HG03039 (cell line): ENCODE results near the gene BASP1.
"Not testable (repeated sequence)": the region's sequence is repeated elsewhere in the genome, so short reads cannot be mapped to it uniquely, and the experiment has no call there.

Experiments
- ATAC-seq: cut with Tn5 transposase; IDR thresholded peaks from one replicate; pipeline ENCODE4 v1.9.1; 2021; ENCODE audit warnings: mild to moderate bottlenecking, moderate library complexity; ENCODE audit not compliant: unreplicated experiment

BASP1 gene

DNA sequence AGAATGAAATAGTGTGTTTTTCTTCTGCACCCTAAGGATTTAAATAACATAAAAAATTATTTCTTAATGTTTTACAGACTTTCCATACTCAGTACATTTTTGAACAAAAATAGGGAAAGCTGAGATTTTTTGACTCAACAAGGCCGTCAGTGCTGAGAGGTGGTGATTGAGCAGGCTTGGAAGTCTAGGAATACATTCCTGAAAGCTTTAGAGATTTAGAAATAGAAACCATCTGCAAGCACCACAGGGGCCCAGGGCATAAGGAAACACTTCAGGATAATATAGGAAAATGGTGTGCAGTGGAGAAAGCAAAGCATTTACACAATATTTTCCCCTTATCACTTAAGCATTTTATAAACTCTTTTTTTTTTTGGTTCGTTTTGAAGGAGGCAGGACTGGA lies 5.2 kb downstream of the BASP1 start:
- no peak for ATAC-seq

DNA sequence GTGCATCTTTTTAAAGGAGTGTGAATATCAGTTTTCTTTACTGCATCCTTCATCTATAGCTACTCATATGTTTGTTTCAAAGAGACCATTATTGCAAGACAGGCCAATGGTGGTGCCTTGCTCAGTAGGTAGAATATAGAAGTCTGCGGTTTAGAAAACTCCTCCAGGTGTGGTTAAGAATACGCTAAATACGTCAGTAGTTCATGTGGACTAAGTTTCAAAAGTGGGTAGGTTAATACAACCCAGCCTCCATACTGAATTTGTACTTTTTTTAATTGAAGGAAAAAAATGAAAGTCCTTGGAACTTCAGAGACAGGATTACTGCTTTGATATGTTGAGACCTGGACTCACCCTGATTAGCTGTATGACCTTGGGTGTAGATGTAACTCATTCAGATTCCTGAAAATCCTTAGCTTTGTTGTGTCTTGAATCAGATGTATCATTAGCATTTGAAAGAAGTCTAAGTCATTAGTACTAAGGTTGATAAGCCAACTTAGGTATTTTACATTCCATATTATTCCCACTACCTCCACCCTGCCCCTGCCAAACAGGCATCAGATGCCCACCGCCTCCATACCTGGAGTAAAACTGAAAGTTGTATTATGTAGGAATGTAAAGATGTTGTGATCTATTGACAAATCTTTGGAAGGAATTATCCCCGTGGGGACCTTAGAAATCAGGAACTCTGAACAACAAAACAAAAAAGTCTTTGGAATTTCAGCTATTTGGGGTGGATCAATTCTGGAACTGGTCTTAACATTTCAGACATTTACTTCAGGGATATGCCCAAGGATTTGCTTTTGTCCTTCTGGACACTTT lies 6.1 kb downstream of the BASP1 start:
- ATAC-seq: peak; percentile 35

DNA sequence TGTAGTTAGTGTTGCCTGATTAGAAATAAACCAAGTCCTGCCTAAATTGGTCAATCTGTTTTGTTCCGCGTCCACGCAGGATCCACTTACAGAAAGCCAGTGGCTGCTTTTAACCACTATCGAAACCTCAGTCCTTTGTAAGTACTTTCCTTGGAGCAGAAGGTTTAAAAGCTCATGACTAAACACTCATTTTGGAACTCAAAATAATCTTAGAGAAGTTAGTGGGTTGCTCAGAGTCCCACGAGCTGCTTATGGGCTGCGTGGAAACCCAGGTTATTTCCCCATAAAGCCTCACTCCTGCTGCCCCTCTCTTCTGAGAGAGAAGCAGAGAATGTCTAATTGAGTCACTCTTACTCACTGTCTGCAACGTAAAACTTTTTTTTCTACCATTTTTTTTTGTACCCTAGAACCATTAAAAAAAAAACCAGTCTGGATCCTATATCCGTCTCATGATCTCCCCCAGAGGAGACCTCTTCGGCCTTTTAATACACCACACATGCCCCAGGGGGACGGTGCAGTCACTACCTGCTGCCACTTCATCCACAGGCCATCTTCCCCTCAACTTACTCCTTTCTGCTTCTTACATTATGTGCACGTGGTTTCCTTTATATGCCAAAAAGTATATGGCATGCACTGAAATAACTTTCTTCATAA lies 7.6 kb downstream of the BASP1 start:
- peak; percentile 65 for ATAC-seq

DNA sequence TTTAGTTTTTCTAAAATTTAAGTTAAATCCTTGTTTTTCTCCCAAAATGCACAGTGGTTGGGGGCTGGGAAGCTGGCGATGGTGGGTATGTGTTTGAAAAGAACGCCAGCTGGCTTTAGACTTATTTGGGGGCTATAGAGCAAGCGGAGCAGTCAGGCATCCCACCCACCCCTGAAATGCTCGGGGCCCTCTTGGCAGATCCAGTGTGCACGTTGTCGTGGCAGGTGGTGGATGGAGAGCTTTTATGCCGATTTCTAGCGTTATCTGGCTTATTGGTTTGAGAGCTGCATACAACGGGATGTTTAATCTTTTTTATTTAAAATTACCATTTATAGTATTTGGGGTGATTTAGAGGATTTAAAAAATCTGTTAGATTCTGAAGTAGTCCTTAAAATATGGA lies 8.1 kb downstream of the BASP1 start:
- no peak for ATAC-seq

DNA sequence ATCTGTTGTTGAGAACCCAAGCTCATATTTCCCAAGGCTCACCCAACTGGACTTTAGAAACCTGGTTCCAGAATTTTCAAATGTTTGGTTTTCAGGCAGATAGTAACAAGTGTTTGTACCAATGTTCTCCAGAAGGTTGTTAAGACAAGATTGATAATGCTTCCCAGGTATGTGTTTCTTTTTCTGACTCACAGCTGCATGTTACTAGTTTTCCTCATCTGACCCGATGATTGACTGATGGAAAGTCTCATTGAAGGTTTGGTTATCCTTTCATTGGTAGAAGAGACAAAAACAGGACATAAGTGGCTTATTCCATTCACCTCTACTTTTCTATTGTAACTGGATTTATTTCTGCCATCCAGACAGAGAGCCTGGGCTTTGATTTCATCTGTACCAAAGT lies 10.4 kb downstream of the BASP1 start:
- no peak for ATAC-seq

DNA sequence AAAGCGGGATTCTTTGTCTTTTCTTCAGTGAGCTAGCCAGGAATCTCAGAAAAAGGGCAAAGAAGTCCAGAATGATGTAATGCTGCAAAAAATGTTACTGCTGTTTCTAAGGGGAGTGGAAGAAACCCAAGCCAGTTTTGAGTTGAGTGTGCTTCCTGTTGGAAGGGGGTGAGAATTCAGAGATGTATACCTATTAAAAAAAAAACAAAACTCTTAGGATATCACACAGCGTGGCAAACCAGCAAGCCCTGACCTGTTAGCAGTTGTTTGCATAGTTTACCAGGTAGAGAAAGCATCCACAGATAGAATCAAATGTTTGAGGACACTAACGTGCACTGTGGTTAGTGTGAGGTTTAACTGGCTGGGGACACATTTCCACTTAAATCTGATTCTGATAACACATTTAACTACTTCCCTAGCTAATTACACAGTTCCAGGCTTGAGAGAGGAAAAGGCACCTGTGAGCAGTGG lies 11.4 kb downstream of the BASP1 start:
- peak; percentile 41 for ATAC-seq

DNA sequence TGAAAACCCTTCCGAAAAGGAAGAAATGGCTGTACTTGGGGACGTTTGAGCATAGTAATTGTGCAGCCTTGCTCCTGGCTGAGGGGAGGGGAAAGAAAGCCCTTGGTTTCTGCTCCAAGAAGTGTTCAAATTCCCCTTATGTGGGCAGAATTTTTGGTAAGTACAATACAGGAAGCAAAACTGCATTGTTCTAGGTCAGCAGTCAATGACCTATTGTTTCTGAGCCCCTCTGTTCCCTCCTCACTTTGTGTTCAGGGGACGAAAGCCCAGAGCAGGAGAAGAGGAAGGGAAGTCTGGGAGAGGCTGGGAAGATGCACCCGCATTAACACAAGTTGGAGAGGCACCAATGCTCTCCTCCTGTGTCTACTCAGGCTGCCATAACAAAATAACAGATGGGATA lies 11.9 kb downstream of the BASP1 start:
- ATAC-seq: peak; percentile 30

DNA sequence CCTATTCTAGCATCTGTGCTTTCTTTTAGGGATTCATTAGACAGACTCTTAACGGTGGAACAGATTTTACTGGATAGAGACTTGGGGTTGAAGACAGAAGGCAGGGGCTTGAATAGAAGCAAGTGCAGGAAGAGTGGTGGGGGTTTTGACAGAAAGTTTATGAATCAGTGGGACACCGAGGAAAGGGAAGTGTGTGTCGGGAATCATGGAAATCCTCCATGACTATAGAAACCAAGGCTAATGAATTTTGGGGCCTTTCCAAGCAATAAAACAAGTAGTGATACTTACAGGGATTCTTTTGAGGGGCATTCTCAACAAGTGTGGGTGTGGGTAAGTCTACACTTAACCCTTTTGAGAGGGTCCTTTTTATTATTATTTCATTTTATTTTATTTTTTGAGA lies 12.8 kb downstream of the BASP1 start:
- ATAC-seq: no peak

DNA sequence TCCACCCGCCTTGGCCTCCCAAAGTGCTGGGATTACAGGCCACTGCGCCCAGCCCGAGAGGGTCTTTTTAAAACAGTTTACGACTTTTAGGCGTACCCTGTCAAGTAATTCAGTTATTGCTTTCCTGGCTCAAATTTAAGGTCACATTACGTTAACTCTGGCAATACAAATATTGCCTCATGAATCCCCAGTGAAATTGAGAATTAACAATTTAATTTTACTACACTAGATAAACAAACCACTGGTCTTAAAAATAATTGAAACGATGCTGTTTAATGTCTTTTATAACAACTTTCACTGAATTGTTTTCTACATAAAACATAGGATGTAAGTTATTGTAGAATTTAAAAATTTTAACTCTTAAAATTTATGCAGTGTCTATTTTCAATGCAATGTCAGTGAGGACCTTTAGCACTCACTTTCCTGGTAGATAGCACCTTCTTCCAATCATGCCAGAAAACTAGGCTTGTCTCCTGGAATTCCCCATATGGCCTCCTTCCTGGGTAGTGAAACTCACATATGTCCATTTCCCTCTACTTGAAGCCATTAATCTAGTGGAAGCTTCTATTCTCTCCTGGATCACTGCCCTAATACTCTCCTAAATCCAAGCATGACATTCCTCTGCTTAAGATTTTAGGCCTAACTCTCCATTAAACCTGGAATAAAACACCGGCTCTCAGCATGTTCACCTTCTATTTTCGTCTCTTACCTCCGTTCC lies 13.5 kb downstream of the BASP1 start:
- ATAC-seq: no peak

DNA sequence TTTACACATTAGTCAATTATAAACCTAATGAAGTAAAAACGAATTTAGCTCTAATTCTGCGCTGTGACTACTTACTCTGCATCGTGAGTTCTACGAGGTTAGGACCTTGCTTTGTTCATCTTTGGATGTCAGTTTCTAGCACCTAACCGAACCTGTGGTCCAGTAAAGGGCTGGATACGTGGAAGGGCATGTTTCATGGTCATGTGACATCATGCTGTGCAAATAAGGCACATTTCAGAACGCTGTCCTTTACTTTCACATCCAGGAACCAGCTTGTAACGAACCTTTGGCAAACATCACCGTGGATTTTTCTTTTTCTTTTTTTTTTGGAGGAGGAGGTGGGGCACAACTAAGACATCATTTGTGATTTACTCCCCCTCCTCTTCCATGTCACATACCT lies 15.0 kb downstream of the BASP1 start:
- ATAC-seq: no peak

DNA sequence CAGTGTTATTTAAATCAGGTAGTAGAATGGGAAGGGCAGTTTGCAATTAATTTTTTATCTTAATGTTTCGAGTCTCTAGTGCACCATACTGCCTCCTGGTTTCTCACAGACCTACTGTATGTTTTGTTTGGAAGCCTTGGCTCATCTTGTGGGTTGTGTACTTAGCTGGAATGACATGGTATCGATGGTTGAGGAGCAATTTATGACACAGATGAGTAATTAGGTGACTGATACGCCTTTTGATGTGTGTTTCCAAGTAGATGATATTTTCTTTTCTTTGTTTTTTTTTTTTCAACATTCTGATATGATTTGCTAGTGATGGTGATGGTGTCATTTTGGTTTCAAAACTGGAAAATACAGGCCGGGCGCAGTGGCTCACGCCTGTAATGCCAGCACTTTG lies 16.1 kb downstream of the BASP1 start:
- ATAC-seq: no peak

DNA sequence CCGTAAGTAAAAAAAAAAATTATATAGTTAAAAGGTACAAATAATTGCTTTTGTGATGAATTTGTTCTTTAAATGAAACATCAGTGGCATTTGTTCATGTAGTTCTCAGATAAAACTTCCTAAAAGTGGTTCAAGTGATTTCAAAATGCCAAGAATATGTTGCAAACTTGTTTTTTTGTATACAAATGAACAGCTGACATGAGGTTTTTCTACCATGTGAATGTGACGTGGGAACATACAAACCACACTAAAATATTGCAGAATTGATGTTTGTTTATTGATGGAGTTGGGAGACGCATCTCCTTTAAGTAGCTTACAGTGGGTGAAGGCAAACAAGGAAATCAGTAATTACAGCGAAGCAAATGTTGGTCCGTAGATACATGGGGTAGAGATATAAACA lies 16.9 kb downstream of the BASP1 start:
- no peak for ATAC-seq

DNA sequence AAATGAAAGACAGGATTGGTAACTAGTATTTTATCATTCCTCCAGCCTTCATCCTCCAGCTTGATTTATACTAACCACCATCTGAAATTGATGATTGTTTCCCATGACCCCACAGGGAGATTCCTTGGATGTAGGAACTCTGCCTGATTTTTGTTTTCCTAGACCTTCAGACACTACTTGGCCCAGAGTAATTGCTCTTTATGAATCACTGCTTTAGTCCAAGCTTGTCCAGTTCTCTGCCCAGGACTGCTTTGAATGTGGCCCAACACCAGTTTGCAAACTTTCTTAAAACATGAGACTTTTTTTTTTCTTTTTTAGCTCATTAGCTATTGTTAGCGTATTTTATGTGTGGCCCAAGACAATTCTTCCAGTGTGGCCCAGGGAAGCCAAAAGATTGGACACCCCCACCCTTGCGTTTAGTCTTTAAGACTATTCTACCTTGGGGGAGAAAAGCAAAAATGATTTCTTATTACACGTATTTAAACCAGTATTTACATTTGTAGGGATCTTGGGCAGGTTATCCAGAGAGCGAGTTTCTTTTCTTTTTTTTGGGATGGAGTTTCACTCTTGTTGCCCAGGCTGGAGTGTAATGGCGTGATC lies 18.4 kb downstream of the BASP1 start:
- ATAC-seq: no peak

DNA sequence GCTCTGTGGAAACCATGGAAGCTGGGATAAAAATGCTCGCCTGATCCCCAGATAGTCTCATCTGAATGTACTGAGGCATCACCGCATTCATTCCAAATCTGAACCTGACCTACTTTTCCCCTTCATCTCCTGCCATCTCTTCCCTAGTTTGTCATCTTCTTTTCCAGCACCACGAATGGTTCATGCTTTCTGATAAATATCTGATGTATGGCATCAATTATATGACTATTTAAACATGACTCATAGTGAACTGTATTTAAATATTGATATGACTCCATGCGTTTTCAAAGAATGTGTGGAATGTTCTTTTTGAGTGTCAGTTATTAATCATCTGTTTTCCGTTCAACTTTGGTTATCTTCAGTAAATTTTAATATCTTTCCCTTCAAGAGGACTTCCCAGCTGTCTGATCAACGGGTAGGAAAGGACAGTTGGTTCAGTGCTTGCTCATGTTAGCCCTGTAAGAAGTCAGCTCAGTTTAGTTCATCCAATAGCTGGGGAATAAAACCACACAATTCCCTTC lies 21.1 kb downstream of the BASP1 start:
- no peak for ATAC-seq

DNA sequence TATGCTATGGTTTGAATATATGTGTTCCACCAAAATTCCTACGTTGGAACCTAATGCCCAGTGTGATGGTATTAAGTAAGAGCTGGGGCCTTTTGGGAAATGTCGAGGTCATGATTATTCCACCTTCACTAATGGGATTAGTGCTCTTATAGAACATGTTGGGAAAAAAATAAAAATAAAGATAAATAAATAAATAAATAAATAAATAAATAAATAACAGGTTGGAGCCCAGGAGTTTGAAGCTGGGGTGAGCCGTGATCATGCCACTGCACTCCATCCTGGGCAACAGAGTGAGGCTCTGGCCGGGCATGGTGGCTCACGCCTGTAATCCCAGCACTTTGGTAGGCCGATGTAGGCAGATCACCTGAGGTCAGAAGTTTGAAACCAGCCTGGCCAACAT lies 22.5 kb downstream of the BASP1 start:
- ATAC-seq: no peak

DNA sequence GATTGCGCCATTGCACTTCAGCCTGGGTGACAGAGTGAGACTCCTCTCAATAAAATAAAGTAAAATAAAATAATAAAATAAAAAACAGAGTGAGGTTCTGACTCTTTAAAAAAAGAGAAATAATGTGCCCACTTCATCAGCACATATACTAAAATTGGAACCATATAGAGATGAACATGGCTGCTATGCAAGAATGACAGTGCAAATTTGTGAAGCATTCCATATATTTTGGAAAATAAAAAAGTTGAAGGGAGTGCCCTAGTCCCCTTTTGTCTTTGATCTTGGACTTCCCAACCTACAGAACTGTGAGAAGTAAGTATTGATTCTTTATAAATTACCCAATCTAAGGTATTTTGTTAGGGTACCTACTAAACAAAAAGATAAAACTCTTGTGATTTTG lies 23.1 kb downstream of the BASP1 start:
- no peak for ATAC-seq

DNA sequence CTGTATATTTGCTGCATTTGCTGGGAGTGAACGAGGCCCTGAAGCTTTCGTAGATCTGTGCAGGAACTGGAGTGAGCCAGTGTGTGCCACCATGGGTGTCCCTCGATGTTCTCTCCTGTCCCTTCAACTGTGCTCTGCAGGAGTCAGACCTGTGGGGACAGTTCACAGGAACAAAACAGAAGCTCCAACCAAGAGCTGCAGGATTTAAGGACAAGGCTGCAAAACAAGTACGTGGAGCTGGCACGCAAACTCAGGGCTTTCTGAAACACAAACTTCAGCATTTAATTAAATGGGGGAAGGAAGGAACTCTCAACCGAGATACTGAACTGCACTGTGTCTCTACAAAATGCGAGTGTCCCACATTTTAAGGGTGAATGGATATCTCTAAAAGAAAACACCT lies 24.2 kb downstream of the BASP1 start:
- ATAC-seq: no peak

DNA sequence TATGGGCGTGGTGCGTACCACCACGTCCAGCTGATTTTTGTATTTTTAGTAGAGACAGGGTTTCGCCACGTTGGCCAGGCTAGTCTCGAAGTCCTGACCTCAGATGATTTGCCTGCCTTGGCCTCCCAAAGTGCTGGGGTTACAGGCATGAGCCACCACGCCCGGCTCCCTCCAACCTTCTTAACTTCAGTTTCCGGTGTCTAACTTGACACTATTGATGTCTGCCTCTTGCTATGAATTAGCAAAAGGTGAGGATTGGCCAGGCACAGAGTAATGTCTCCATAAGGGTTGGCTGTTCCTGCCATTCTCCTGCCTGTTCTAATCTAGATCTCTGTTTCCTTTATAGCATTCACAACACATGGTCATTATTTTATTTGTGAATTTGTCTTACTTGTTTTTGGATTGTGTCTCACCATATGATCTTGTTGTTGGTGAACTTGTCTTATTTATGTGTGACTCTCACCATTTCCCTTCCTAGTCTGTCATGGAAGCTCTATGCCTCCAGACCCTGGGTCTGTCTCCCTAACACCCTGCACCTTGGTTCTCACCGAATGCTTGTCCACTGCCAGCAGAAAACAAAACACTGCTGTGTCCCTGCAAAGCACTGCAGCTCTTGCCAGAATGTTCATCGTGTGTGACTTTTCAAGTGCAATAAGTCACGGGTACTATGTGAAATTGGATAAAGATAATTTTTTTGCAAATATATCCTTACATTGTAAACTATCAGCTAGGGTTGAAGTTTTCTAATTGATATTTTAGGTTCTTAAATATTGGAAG lies 26.0 kb downstream of the BASP1 start:
- no peak for ATAC-seq

DNA sequence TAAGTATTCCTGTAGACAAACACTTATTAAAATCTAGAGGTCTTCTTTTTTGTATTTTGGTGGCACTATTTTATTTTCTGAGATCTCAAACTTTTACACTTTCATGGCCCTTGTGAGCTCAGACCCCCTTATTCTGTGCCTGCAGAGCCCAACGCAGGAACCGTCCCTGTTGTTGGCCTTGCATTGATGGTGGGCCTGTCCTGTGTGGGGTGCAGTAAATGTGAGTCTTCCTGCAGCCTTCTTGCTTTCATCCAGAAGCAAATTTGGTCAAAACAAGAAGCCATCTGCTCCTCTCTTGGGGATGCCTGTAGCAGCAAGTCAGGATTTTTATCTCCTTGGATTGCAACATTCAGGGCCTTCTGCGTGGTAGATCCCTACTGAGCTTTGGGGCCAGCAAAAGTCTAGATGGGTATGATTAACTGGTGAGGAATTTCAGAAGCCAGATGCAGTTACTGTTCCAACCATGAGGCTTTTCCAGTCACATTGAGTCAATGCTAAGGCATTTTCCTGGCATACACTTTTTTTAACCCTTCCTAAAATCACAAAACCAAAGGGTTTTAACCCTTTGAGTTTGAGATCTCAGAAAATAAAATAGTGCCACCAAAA lies 31.7 kb downstream of the BASP1 start:
- ATAC-seq: no peak

DNA sequence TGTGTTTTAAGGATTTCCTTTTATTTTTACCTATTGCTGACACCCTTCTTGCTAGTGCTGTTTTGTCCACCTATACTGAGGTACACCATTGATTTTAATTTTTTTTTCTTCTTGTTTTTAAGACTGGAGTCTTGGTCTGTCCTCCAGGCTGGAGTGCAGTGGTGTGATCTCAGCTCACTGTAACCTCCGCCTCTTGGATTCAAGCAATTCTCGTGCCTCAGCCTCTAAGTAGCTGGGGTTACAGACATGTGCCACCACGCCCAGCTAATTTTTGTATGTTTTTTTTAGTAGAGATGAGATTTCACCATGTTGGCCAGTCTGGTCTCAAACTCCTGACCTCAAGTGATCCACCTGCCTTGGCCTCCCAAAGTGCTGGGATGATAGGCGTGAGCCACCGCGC lies 32.4 kb downstream of the BASP1 start:
- not testable (repeated sequence) for ATAC-seq
